ENCODE data around the gene NFKBIE. TPM values are rescaled to one million over a fixed set of nuclear protein-coding genes. Genes with fewer than 3 reads are reported as not detected.

The NFKBIE gene
- total RNA-seq, 4 donors from 2014 or later = 1.3 to 5.9 (median 2.8) TPM

GRCh38 chr6:44301782-44302564 lies 36.6 kb upstream of the NFKBIE start:
- Histone ChIP-seq H3K36me3 (no peaks in the 10 kb centered on the region), H3K9me3 (no peaks in the 10 kb centered on the region), H3K27ac (no peak overlapping the region), H3K4me3 (no peak overlapping the region), H3K27me3 (no peaks in the 10 kb centered on the region), H3K4me1 (peaks cover 0 to 11% of the 10 kb centered on the region in 2 donors)
- intact Hi-C loops (cut with DNase I; ENCODE audit: low total_unique reads) = no loop called here
- TF ChIP-seq POLR2A (IDR thresholded peaks at IDR 0.05) = no peak
- no peak for TF ChIP-seq CTCF (IDR thresholded peaks at IDR 0.05)
- no peak for DNase-seq

- no peaks in the 10 kb centered on the region for H3K9me3 ChIP-seq
- H3K27me3 ChIP-seq = no peaks in the 10 kb centered on the region
- DNase-seq = no peak
- H3K27ac ChIP-seq = no peak overlapping the region
- TF ChIP-seq POLR2A (IDR thresholded peaks at IDR 0.05) = no peak
- TF ChIP-seq CTCF (IDR thresholded peaks at IDR 0.05) = no peak
- H3K36me3 ChIP-seq = no peaks in the 10 kb centered on the region
- no peak overlapping the region for H3K4me3 ChIP-seq
- H3K4me1 ChIP-seq = peaks cover 0 to 13% of the 10 kb centered on the region in 2 donors
- intact Hi-C loops (cut with DNase I; ENCODE audit: low total_unique reads) = no loop called here
Observed at GRCh38 chr6:44301106-44301505, 35.8 kb upstream of the NFKBIE start.

- Histone ChIP-seq H3K36me3 (no peaks in the 10 kb centered on the region), H3K4me3 (no peak overlapping the region), H3K4me1 (peaks cover 0 to 13% of the 10 kb centered on the region in 2 donors), H3K9me3 (no peaks in the 10 kb centered on the region), H3K27me3 (peaks cover 0 to 3% of the 10 kb centered on the region in 2 donors), H3K27ac (no peak overlapping the region)
- no peak for DNase-seq
- intact Hi-C loops (cut with DNase I; ENCODE audit: low total_unique reads) = no loop called here
- TF ChIP-seq CTCF (IDR thresholded peaks at IDR 0.05) (no peak), POLR2A (IDR thresholded peaks at IDR 0.05) (no peak)
Observed at GRCh38 chr6:44300292-44300823, 35.0 kb upstream of the NFKBIE start.

GRCh38 chr6:44298864-44299263 lies 33.5 kb upstream of the NFKBIE start:
- intact Hi-C loops (cut with DNase I; ENCODE audit: low total_unique reads) = no loop called here
- Histone ChIP-seq H3K27ac (no peak overlapping the region), H3K9me3 (no peaks in the 10 kb centered on the region), H3K27me3 (peaks cover 0 to 11% of the 10 kb centered on the region in 2 donors), H3K36me3 (no peaks in the 10 kb centered on the region), H3K4me1 (peaks cover 0 to 13% of the 10 kb centered on the region in 2 donors), H3K4me3 (no peak overlapping the region)
- DNase-seq = no peak
- no peak for TF ChIP-seq CTCF (IDR thresholded peaks at IDR 0.05)
- no peak for TF ChIP-seq POLR2A (IDR thresholded peaks at IDR 0.05)

- intact Hi-C loops (cut with DNase I; ENCODE audit: low total_unique reads) = no loop called here
- Histone ChIP-seq H3K36me3 (no peaks in the 10 kb centered on the region), H3K27ac (no peak overlapping the region), H3K4me1 (peaks cover 0 to 13% of the 10 kb centered on the region in 2 donors), H3K27me3 (peaks cover 0 to 11% of the 10 kb centered on the region in 2 donors), H3K9me3 (no peaks in the 10 kb centered on the region), H3K4me3 (no peak overlapping the region)
- DNase-seq = no peak
- no peak for TF ChIP-seq POLR2A (IDR thresholded peaks at IDR 0.05)
Observed at GRCh38 chr6:44298055-44298803, 32.9 kb upstream of the NFKBIE start.

All from uterus (tissue), 4 donors.